ENCODE data around the gene SERTAD2. TPM values are rescaled to one million over a fixed set of nuclear protein-coding genes. Genes with fewer than 3 reads are reported as not detected.

The SERTAD2 gene
- total RNA-seq, 2 donors from 2014 or later = 3.3 to 6.7 TPM

GRCh38 chr2:64632835-64633819, 20.6 kb downstream of the SERTAD2 start:
- DNase-seq = no peak
- Histone ChIP-seq H3K4me3 (no peak overlapping the region), H3K9me3 (no peaks in the 10 kb centered on the region), H3K36me3 (replicated peaks in 1 of 2; ENCODE audit: insufficient read depth in 1 of 2, low read depth in 2 of 2) (peaks cover 0 to 6% of the 10 kb centered on the region in 2 donors), H3K27ac (no peak overlapping the region), H3K4me1 (peaks cover 8% of the 10 kb centered on the region), H3K27me3 (no peaks in the 10 kb centered on the region)
- TF ChIP-seq, protein P1, sequence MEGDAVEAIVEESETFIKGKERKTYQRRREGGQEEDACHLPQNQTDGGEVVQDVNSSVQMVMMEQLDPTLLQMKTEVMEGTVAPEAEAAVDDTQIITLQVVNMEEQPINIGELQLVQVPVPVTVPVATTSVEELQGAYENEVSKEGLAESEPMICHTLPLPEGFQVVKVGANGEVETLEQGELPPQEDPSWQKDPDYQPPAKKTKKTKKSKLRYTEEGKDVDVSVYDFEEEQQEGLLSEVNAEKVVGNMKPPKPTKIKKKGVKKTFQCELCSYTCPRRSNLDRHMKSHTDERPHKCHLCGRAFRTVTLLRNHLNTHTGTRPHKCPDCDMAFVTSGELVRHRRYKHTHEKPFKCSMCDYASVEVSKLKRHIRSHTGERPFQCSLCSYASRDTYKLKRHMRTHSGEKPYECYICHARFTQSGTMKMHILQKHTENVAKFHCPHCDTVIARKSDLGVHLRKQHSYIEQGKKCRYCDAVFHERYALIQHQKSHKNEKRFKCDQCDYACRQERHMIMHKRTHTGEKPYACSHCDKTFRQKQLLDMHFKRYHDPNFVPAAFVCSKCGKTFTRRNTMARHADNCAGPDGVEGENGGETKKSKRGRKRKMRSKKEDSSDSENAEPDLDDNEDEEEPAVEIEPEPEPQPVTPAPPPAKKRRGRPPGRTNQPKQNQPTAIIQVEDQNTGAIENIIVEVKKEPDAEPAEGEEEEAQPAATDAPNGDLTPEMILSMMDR (IDR thresholded peaks at IDR 0.05) = no peak
- no peak for TF ChIP-seq POLR2A (IDR thresholded peaks at IDR 0.05)
- no peak for ATAC-seq
- intact Hi-C loops (cut with DNase I) = no loop called here
- 73 to 82% methylated on average over 9 of the region's 9 CpGs for WGBS, 2 donors

- no peak for ATAC-seq
- WGBS, 2 donors = 94 to 95% methylated on average over 3 of the region's 3 CpGs
- peaks cover 0 to 6% of the 10 kb centered on the region in 2 donors for H3K36me3 ChIP-seq (replicated peaks in 1 of 2; ENCODE audit: insufficient read depth in 1 of 2, low read depth in 2 of 2)
- H3K27me3 ChIP-seq = no peaks in the 10 kb centered on the region
- no peak for DNase-seq
- H3K4me3 ChIP-seq = no peak overlapping the region
- H3K27ac ChIP-seq = no peak overlapping the region
- no peaks in the 10 kb centered on the region for H3K9me3 ChIP-seq
- intact Hi-C loops (cut with DNase I) = no loop called here
- TF ChIP-seq POLR2A (IDR thresholded peaks at IDR 0.05) = no peak
- TF ChIP-seq, protein P1 (IDR thresholded peaks at IDR 0.05) = no peak
- peaks cover 8% of the 10 kb centered on the region for H3K4me1 ChIP-seq
Observed at GRCh38 chr2:64631771-64632170, 21.9 kb downstream of the SERTAD2 start.

DNA sequence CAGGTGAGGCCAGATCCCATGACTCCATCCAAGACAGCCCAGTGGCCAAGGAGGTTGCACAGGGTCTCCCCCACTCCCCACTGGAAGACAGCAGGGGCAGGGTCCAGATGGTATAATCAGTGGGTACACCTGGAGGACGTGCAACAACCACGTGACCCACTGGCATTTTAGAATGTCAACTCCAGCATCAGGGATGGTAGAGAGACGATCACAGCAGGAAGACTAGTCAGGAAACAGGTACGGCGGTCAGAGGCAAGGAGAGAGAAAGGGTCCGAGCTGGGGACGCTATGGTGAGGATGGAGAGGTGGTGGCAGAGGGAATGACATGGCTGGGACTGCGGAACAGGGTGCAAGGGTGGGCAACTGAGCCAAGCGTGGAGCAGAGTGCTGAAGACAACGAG, 23.0 kb downstream of the SERTAD2 start:
- TF ChIP-seq, protein P1 (IDR thresholded peaks at IDR 0.05) = no peak
- no peak for TF ChIP-seq POLR2A (IDR thresholded peaks at IDR 0.05)
- ATAC-seq (no peak), DNase-seq (no peak)
- Histone ChIP-seq H3K27ac (no peak overlapping the region), H3K36me3 (replicated peaks in 1 of 2; ENCODE audit: insufficient read depth in 1 of 2, low read depth in 2 of 2) (peaks cover 0 to 1% of the 10 kb centered on the region in 2 donors), H3K9me3 (no peaks in the 10 kb centered on the region), H3K4me1 (peaks cover 8% of the 10 kb centered on the region), H3K27me3 (no peaks in the 10 kb centered on the region), H3K4me3 (no peak overlapping the region)
- intact Hi-C loops (cut with DNase I) = no loop called here
- 91 to 96% methylated on average over 10 of the region's 10 CpGs for WGBS, 2 donors

GRCh38 chr2:64629875-64630274, 23.8 kb downstream of the SERTAD2 start:
- H3K27me3 ChIP-seq = no peaks in the 10 kb centered on the region
- no peaks in the 10 kb centered on the region for H3K9me3 ChIP-seq
- peaks cover 8% of the 10 kb centered on the region for H3K4me1 ChIP-seq
- 80 to 83% methylated on average over 7 of the region's 7 CpGs for WGBS, 2 donors
- no peaks in the 10 kb centered on the region for H3K36me3 ChIP-seq (replicated peaks in 1 of 2; ENCODE audit: insufficient read depth in 1 of 2, low read depth in 2 of 2)
- intact Hi-C loops (cut with DNase I) = no loop called here
- DNase-seq (no peak), ATAC-seq (no peak)
- H3K4me3 ChIP-seq = no peak overlapping the region
- peak overlapping the region in 1 of 4 donors; percentile 16 for H3K27ac ChIP-seq
- TF ChIP-seq POLR2A (IDR thresholded peaks at IDR 0.05) = no peak
- TF ChIP-seq, protein P1 (IDR thresholded peaks at IDR 0.05) = no peak

Data from body of pancreas (tissue), 4 donors.